ENCODE measurements around the gene PRKCD.

GRCh38 chr3:53223541-53223966 is 62.5 kb downstream of the PRKCD start:
- TF ChIP-seq CTCF (conservative IDR thresholded peaks at IDR 0.05; ENCODE audit: low read depth, low read length) (no peak), EZH2 (IDR thresholded peaks at IDR 0.05; ENCODE audit: borderline replicate concordance, low read depth, low read length, poor library complexity, severe bottlenecking) (no peak)

Measured in A673 (cell line).